ENCODE results near the gene PARVG.

The PARVG gene

GRCh38 chr22:44248926-44249325 lies 68.2 kb downstream of the PARVG start:
- H3K27ac ChIP-seq (replicated peaks) = no peak overlapping the region
- TF ChIP-seq REST (IDR thresholded peaks at IDR 0.05; ENCODE audit: insufficient replicate concordance, low read depth) = no peak
- no peak for TF ChIP-seq POLR2AphosphoS5 (IDR thresholded peaks at IDR 0.05; ENCODE audit: low read depth)
- TF ChIP-seq SPI1 (IDR thresholded peaks at IDR 0.05; ENCODE audit: borderline replicate concordance, low read depth) = no peak
- no peak for TF ChIP-seq GABPA (IDR thresholded peaks at IDR 0.05; ENCODE audit: low read depth)
- no peak for TF ChIP-seq CTCF (IDR thresholded peaks at IDR 0.05; ENCODE audit: insufficient read depth, low read length)

GRCh38 chr22:44249376-44250147 lies 68.8 kb downstream of the PARVG start:
- no peaks in the 10 kb centered on the region for H3K27me3 ChIP-seq (ENCODE audit: insufficient read depth, poor library complexity, severe bottlenecking)
- no peak overlapping the region for H3K27ac ChIP-seq (replicated peaks)
- no peak for TF ChIP-seq POLR2AphosphoS5 (IDR thresholded peaks at IDR 0.05; ENCODE audit: low read depth)
- no peak for TF ChIP-seq CTCF (IDR thresholded peaks at IDR 0.05; ENCODE audit: insufficient read depth, low read length)
- no peak for TF ChIP-seq REST (IDR thresholded peaks at IDR 0.05; ENCODE audit: insufficient replicate concordance, low read depth)
- TF ChIP-seq SPI1 (IDR thresholded peaks at IDR 0.05; ENCODE audit: borderline replicate concordance, low read depth) = no peak
- TF ChIP-seq GABPA (IDR thresholded peaks at IDR 0.05; ENCODE audit: low read depth) = no peak
- H3K4me3 ChIP-seq (replicated peaks; ENCODE audit: insufficient read depth, low read length) = no peak overlapping the region
- DNase-seq (ENCODE audit: low read depth in 1 of 2, low spot score in 1 of 2) = no peak

More at GRCh38 chr22:44248926-44249325, 68.2 kb downstream of the PARVG start:
- Histone ChIP-seq H3K27me3 (ENCODE audit: insufficient read depth, poor library complexity, severe bottlenecking) (no peaks in the 10 kb centered on the region), H3K4me3 (replicated peaks; ENCODE audit: insufficient read depth, low read length) (no peak overlapping the region)
- no peak for DNase-seq (ENCODE audit: low read depth in 1 of 2, low spot score in 1 of 2)

GRCh38 chr22:44254811-44255210 lies 74.1 kb downstream of the PARVG start:
- Histone ChIP-seq H3K27ac (replicated peaks) (no peak overlapping the region), H3K27me3 (ENCODE audit: insufficient read depth, poor library complexity, severe bottlenecking) (no peaks in the 10 kb centered on the region), H3K4me3 (replicated peaks; ENCODE audit: insufficient read depth, low read length) (no peak overlapping the region)
- DNase-seq (ENCODE audit: low read depth in 1 of 2, low spot score in 1 of 2) = no peak
- no peak for TF ChIP-seq SPI1 (IDR thresholded peaks at IDR 0.05; ENCODE audit: borderline replicate concordance, low read depth)
- no peak for TF ChIP-seq CTCF (IDR thresholded peaks at IDR 0.05; ENCODE audit: insufficient read depth, low read length)
- no peak for TF ChIP-seq GABPA (IDR thresholded peaks at IDR 0.05; ENCODE audit: low read depth)
- TF ChIP-seq POLR2AphosphoS5 (IDR thresholded peaks at IDR 0.05; ENCODE audit: low read depth) = no peak
- TF ChIP-seq REST (IDR thresholded peaks at IDR 0.05; ENCODE audit: insufficient replicate concordance, low read depth) = no peak

Data from HL-60 (cell line).